Non-pigmented ciliary epithelial cell (primary cell): Measurements from ENCODE around the gene VEGFB.

ENCODE experiments used
- DNase-seq: peaks from one replicate; pipeline ENCODE4 v3.0.0-alpha.2; 2010; ENCODE audit warnings: low read depth

Gene VEGFB

GRCh38 chr11:64247729-64248531, 13.5 kb downstream of the VEGFB start:
- DNase-seq, result no peak

GRCh38 chr11:64248578-64248977, 14.2 kb downstream of the VEGFB start:
- no peak for DNase-seq

GRCh38 chr11:64249038-64249437, 14.7 kb downstream of the VEGFB start:
- no peak for DNase-seq

GRCh38 chr11:64249563-64250414, 15.4 kb downstream of the VEGFB start:
- DNase-seq, result no peak

DNA sequence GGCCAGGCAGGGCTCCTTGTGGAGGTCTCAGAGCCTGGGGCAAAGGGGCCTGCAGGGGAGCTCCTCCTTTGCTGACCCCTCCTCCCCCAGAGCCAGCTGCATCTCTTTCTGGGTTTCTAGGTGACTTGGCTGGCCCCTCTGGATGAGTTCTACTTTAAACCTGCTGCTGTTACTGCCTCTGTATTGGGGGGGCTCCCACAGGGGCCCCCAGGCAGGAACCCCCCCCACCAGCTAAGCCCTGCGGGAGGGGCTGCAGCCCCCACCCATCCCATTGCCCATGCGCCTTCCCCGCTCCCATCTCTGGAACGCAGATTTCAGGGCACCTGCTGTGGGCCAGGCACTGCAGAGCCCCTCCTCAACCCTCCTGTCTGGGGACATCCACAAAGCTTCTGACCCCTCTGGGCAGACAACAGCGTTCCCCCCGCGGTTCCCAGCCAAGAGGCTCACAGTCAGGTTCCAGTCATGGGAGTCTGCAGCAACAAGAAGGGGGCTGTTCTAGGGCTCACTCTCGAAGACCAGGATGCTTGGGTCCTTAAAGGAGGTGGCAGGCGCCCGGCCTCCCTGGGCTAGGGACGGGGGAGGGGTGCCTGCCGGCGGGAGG, 16.1 kb downstream of the VEGFB start:
- no peak for DNase-seq

GRCh38 chr11:64251016-64251752, 16.8 kb downstream of the VEGFB start, which contains the start of gene PLCB3:
TSS of gene PLCB3 (plus strand) at chr11:64251530. CDS start at chr11:64251650, 120 bp downstream.
- DNase-seq, result no peak

DNA sequence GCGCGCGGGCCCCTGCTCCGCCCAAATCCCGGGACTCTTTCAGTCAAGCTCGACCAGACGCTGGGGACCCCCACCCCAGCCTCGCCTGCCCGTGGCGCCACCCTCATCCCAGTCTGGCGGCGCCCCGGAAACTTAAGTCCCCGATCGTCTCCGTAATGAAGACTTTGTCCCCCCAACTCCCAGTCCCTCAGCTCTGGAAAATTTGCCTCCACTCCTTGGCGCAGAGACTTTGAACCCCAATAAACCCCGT, 17.3 kb downstream of the VEGFB start:
- no peak for DNase-seq

DNA sequence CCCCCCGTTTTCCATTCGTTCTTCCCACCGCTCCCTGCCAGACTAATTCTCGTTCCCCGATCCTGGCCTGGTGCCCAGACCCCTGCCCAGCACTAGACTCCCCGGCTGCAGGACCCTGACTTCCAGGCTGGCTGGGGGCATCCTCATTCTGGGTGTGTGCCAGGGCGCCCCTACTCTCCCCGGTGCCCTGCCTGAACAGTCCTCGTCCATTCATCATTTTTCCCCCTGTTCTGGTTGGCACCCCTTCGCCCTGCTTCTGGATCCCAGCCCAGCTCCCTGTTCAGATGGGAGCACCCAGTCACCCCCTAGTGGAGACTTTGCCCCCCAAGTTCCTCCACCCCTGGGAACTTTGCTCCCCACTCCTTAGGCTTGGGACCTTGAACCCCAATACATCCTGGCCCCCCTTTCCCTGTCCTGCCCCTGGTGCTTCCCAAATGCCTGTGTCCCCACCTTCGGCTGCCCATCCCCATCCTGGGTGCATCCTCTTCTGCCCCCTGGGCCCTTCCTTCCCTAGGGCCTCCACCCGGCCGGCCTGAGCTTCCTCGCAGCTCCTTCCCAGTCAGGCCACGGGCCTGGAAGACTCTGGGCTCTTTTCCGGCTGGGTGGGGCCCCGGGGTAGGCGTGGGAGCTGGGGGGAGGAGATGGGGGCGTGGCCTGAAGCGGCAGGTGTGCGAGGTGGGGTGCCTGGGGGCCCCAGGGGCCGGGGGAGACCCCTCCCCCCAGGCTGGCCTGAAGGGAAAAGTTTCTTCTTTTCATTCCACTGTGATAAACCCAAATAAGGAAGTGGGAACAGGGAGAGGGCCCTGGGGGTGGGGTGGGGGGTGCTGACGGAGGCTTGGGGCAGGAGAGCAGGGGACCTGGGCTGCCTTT, 17.9 kb downstream of the VEGFB start:
- DNase-seq, result no peak

GRCh38 chr11:64253043-64253442, 18.7 kb downstream of the VEGFB start:
- DNase-seq, result no peak

DNA sequence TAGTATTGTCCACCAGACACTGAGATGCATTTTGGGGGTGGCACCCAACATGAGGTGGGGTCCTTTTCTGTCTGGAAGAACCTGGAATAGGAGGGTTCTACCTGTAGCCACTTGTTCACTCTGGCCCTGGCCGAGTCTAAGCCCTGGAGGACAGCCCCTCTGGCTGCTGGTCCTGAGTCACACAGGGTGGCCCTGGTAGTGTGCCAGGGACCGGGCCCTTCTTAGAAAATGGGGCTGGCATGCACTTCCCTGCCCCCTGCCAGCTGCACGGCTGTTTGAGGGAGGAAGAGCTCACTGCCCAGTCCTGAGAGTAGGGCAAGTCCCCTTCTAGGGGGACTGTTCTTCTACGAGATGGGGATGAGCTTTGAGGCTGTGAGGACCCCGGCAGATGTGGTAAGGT, 19.1 kb downstream of the VEGFB start:
- DNase-seq, result no peak

DNA sequence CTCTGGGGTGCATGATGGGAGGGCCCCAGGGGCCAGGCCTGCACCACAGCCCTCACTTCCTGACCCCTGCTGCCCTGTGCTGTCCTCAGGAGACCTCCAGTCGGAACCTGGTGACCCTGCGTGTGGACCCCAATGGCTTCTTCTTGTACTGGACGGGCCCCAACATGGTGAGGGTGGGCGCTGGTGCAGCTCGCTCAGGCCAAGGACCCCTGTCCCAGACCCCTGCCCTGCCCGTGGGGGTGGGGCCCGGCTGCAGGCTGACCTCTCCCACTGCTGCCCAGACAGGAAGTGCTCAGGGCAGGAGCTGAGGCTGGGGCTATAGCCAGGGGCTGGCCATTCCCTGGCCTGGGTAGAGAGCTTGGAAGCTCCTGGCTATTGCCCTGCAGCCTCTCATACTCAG, 19.9 kb downstream of the VEGFB start:
- DNase-seq, result no peak

DNA sequence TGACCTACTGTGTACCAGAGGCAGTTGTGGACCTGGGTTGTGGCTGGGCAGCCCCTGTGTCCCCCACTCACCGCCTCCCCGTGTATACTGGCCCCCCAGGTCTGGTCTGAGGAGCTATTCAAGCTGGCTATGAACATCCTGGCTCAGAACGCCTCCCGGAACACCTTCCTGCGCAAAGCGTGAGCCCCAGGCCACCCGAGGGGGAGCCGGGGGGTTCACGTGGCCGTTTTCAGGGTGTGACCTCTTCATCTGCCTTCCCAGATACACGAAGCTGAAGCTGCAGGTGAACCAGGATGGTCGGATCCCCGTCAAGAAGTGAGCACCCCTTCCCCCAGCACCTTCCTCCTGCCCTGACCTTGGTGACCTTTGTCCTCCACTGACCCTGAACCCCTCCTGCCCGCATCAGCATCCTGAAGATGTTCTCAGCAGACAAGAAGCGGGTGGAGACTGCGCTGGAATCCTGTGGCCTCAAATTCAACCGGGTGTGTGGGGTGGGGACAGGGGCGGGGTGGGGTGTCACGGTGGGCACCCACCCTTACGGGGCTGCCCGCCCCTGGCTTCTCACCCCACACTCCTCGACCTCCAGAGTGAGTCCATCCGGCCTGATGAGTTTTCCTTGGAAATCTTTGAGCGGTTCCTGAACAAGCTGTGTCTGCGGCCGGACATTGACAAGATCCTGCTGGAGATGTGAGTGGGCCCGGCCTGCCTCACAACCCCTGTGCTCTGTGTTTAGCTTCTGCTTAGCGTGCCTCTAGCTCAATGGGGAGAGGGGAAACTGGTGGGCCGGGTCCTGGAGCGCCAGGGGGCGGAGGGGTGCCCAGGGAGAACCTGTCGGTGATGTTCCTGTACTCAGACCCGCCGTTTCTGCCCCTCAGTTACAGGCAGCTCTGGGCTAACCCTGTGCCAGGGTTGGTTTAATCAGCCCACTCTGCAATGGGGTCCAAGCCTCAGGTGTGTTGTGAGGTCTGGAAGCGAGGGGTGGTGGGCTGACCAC, 21.0 kb downstream of the VEGFB start:
- no peak for DNase-seq

GRCh38 chr11:64256300-64256699, 21.9 kb downstream of the VEGFB start:
- no peak for DNase-seq

GRCh38 chr11:64258356-64258755, 24.0 kb downstream of the VEGFB start:
- DNase-seq, result no peak

DNA sequence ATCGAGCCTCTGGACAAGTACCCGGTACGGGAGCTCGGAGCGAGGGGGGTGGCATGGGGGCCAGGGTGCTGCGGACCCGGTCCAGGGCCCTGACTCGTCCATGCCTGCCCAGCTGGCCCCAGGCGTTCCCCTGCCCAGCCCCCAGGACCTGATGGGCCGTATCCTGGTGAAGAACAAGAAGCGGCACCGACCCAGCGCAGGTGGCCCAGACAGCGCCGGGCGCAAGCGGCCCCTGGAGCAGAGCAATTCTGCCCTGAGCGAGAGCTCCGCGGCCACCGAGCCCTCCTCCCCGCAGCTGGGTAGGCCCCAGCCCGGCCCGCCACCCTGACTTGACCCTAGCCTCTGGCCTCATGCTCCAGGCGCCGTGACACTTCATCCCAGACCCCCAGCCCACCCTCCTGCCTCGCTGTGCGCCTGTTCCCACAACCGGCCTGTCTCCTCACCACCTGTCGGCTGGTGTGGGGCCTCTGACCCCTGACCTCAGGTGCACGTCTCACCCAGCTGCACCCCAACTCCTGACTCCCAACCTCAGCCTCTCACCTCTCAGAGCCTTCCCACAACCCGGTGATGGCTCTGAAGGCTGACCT, 24.7 kb downstream of the VEGFB start:
- DNase-seq, result no peak

GRCh38 chr11:64259533-64260067, 25.2 kb downstream of the VEGFB start:
- no peak for DNase-seq

DNA sequence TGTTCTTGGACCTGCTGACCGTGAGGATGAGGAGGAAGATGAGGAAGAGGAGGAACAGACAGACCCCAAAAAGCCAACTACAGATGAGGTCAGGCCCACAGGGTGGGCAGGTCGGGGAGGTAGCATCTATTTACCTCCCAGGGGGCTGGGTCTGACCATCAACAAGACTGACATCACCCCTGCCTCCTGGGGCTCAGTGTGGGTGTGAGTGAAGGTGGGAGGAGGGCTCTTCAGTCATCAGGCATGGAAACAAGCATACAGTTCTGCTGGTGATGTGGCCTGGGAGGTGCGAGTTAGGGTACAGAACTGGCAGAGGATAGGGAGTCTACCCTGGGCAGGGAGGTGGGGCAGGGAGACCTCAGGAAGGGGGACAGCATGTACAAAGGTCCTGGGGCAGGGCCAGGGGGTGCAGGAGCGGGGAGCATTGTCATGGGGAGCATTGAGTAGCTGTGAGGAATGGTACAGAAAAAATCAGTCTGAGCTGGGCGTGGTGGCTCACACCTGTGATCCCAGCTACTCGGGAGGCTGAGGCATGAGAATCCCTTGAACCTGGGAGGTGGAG, 25.8 kb downstream of the VEGFB start:
- no peak for DNase-seq

DNA sequence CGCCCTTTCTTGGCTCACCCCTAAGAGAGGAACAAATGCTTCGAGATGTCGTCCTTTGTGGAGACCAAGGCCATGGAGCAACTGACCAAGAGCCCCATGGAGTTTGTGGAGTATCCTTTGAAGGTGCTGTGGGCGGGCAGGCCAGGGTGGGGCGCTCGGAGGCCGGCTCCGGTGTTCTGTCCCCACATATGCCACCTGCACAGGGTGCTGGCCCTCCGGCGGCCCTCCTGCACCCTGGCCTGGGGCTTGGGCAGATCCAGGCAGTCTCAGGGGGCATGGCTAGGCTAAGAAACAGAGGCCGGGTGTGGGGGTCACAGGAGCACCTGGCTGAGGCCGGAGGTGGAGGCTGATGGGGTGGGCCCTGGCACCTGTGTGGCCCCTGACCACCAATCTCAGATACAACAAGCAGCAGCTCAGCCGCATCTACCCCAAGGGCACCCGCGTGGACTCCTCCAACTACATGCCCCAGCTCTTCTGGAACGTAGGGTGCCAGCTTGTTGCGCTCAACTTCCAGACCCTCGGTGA, 27.2 kb downstream of the VEGFB start:
- DNase-seq, result no peak
